ENCODE results near the gene SHROOM1. TPM values are rescaled to one million over a fixed set of nuclear protein-coding genes. Genes with fewer than 3 reads are reported as not detected.

Gene SHROOM1
- total RNA-seq, 4 donors from 2014 or later = 5.8 to 10.3 (median 6.5) TPM

GRCh38 chr5:132868754-132869153, 38.3 kb upstream of the SHROOM1 start:
- no peak for ATAC-seq
- TF ChIP-seq POLR2AphosphoS5 (IDR thresholded peaks at IDR 0.05) = no peak
- Histone ChIP-seq H3K4me1 (peaks cover 4 to 24% (median 11%) of the 10 kb centered on the region in 3 donors), H3K36me3 (peaks cover 0 to 52% of the 10 kb centered on the region in 2 donors), H3K9me3 (no peaks in the 10 kb centered on the region), H3K4me3 (no peak overlapping the region), H3K27me3 (no peaks in the 10 kb centered on the region), H3K27ac (no peak overlapping the region)
- WGBS, 2 donors (ENCODE audit: low coverage in 1 of 2) = 63 to 83% methylated on average over 4 of the region's 4 CpGs

GRCh38 chr5:132867046-132867451, 36.6 kb upstream of the SHROOM1 start:
- Histone ChIP-seq H3K36me3 (peaks cover 0 to 43% of the 10 kb centered on the region in 2 donors), H3K4me1 (peaks cover 4 to 24% (median 11%) of the 10 kb centered on the region in 3 donors), H3K4me3 (peak overlapping the region; percentile 71 to 86), H3K27ac (peak overlapping the region; percentile 80 to 95 (median 92)), H3K27me3 (no peaks in the 10 kb centered on the region), H3K9me3 (no peaks in the 10 kb centered on the region)
- TF ChIP-seq CTCF (IDR thresholded peaks at IDR 0.05) (no peak), POLR2A (IDR thresholded peaks at IDR 0.05) (no peak), POLR2AphosphoS5 (IDR thresholded peaks at IDR 0.05) (no peak), EP300 (IDR thresholded peaks at IDR 0.05) (no peak)
- no peak for ATAC-seq
- WGBS, 2 donors (ENCODE audit: low coverage in 1 of 2) = 0 to 4% methylated on average over 1 to 3 of the region's 13 CpGs

- 2% methylated on average over 8 of the region's 55 CpGs; no CpG with 5 or more reads in 1 of the 2 donors for WGBS, 2 donors (ENCODE audit: low coverage in 1 of 2)
Measured at GRCh38 chr5:132866342-132867045, 36.0 kb upstream of the SHROOM1 start, which contains the start of the genes GDF9 and UQCRQ. Gene GDF9 (minus strand): TSS chr5:132866469. CDS start chr5:132864533, 1,936 bp downstream. Gene UQCRQ (plus strand): TSS chr5:132866642. CDS start chr5:132866882, 240 bp downstream.

GRCh38 chr5:132865668-132866341, 35.4 kb upstream of the SHROOM1 start:
- peak; percentile 61 for ATAC-seq
- H3K9me3 ChIP-seq = no peaks in the 10 kb centered on the region
- 20 to 46% methylated on average over 11 to 14 of the region's 30 CpGs for WGBS, 2 donors (ENCODE audit: low coverage in 1 of 2)
- H3K27ac ChIP-seq = peak overlapping the region; percentile 80 to 95 (median 92)
- H3K36me3 ChIP-seq = peaks cover 0 to 32% of the 10 kb centered on the region in 2 donors
- TF ChIP-seq CTCF (IDR thresholded peaks at IDR 0.05) = no peak
- TF ChIP-seq POLR2A (IDR thresholded peaks at IDR 0.05) = no peak
- TF ChIP-seq EP300 (IDR thresholded peaks at IDR 0.05) = no peak
- no peak for TF ChIP-seq POLR2AphosphoS5 (IDR thresholded peaks at IDR 0.05)
- peak overlapping the region; percentile 71 to 86 for H3K4me3 ChIP-seq
- peaks cover 4 to 24% (median 11%) of the 10 kb centered on the region in 3 donors for H3K4me1 ChIP-seq
- H3K27me3 ChIP-seq = no peaks in the 10 kb centered on the region

More at GRCh38 chr5:132866342-132867045, 36.0 kb upstream of the SHROOM1 start, which contains the start of the genes GDF9 and UQCRQ:
- no peaks in the 10 kb centered on the region for H3K27me3 ChIP-seq
- TF ChIP-seq EP300 (IDR thresholded peaks at IDR 0.05) = no peak
- TF ChIP-seq POLR2AphosphoS5 (IDR thresholded peaks at IDR 0.05) = peak; percentile 91
- peak; percentile 74 to 89 for TF ChIP-seq POLR2A (IDR thresholded peaks at IDR 0.05)
- peak in 3 of 4 experiments; percentile 15 to 41 (median 30) for TF ChIP-seq CTCF (IDR thresholded peaks at IDR 0.05)
- H3K4me3 ChIP-seq = peak within 1 kb of the TSS; percentile 71 to 86
- H3K9me3 ChIP-seq = no peaks in the 10 kb centered on the region
- peak; percentile 100 for ATAC-seq
- H3K4me1 ChIP-seq = peaks cover 4 to 24% (median 11%) of the 10 kb centered on the region in 3 donors
- H3K27ac ChIP-seq = peak within 1 kb of the TSS; percentile 80 to 95 (median 92)
- peaks cover 0 to 37% of the 10 kb centered on the region in 2 donors for H3K36me3 ChIP-seq

- ATAC-seq = no peak
- no peak overlapping the region for H3K4me3 ChIP-seq
- WGBS, 2 donors (ENCODE audit: low coverage in 1 of 2) = 66 to 70% methylated on average over 5 of the region's 5 CpGs
- no peaks in the 10 kb centered on the region for H3K36me3 ChIP-seq
- H3K9me3 ChIP-seq = no peaks in the 10 kb centered on the region
- TF ChIP-seq CTCF (IDR thresholded peaks at IDR 0.05) (no peak), POLR2AphosphoS5 (IDR thresholded peaks at IDR 0.05) (no peak), EP300 (IDR thresholded peaks at IDR 0.05) (no peak), POLR2A (IDR thresholded peaks at IDR 0.05) (no peak)
- H3K4me1 ChIP-seq = peaks cover 0 to 5% (median 0%) of the 10 kb centered on the region in 3 donors
- H3K27me3 ChIP-seq = no peaks in the 10 kb centered on the region
- H3K27ac ChIP-seq = no peak overlapping the region
Measured at GRCh38 chr5:132860742-132861141, 30.3 kb upstream of the SHROOM1 start.
